ENCODE results near the gene OR2A12. TPM values are rescaled to one million over a fixed set of nuclear protein-coding genes. Genes with fewer than 3 reads are reported as not detected.

The OR2A12 gene
- polyA plus RNA-seq, 2 donors = not detected

- no peaks in the 10 kb centered on the region for H3K9me3 ChIP-seq (ENCODE audit: control insufficient read depth in 2 of 2, insufficient read depth in 1 of 2, low read depth in 1 of 2, low read length in 1 of 2)
- no peak overlapping the region for H3K27ac ChIP-seq (ENCODE audit: low read depth in 2 of 2, low read length in 1 of 2)
- no peaks in the 10 kb centered on the region for H3K36me3 ChIP-seq (ENCODE audit: control insufficient read depth in 2 of 2, insufficient read depth in 2 of 2, low read length in 1 of 2)
- 40 to 44% methylated on average over 3 of the region's 3 CpGs for WGBS, 2 donors
- no peaks in the 10 kb centered on the region for H3K27me3 ChIP-seq (ENCODE audit: control insufficient read depth in 1 of 2, insufficient read depth in 2 of 2, low read length in 2 of 2)
- H3K4me1 ChIP-seq (ENCODE audit: control insufficient read depth in 2 of 2, insufficient read depth in 2 of 2, low read length in 1 of 2) = no peaks in the 10 kb centered on the region
- no peak overlapping the region for H3K4me3 ChIP-seq (ENCODE audit: low read depth in 1 of 2, low read length in 2 of 2)
These were observed 22.4 kb upstream of the OR2A12 start for GRCh38 chr7:144063710-144064109.

- H3K4me1 ChIP-seq (ENCODE audit: control insufficient read depth in 2 of 2, insufficient read depth in 2 of 2, low read length in 1 of 2) = no peaks in the 10 kb centered on the region
- no peaks in the 10 kb centered on the region for H3K27me3 ChIP-seq (ENCODE audit: control insufficient read depth in 1 of 2, insufficient read depth in 2 of 2, low read length in 2 of 2)
- 73 to 81% methylated on average over 1 of the region's 1 CpG for WGBS, 2 donors
- no peak within 1 kb of the TSS for H3K27ac ChIP-seq (ENCODE audit: low read depth in 2 of 2, low read length in 1 of 2)
- no peak within 1 kb of the TSS for H3K4me3 ChIP-seq (ENCODE audit: low read depth in 1 of 2, low read length in 2 of 2)
- no peaks in the 10 kb centered on the region for H3K36me3 ChIP-seq (ENCODE audit: control insufficient read depth in 2 of 2, insufficient read depth in 2 of 2, low read length in 1 of 2)
- H3K9me3 ChIP-seq (ENCODE audit: control insufficient read depth in 2 of 2, insufficient read depth in 1 of 2, low read depth in 1 of 2, low read length in 1 of 2) = no peaks in the 10 kb centered on the region
These were observed 16.6 kb upstream of the OR2A12 start, which contains the start of gene OR2A25 for GRCh38 chr7:144069511-144069910. TSS of gene OR2A25 (plus strand) at chr7:144069811. CDS start at chr7:144074220, 4,409 bp downstream.

- Histone ChIP-seq H3K27me3 (ENCODE audit: control insufficient read depth in 1 of 2, insufficient read depth in 2 of 2, low read length in 2 of 2) (no peaks in the 10 kb centered on the region), H3K9me3 (ENCODE audit: control insufficient read depth in 2 of 2, insufficient read depth in 1 of 2, low read depth in 1 of 2, low read length in 1 of 2) (no peaks in the 10 kb centered on the region), H3K4me3 (ENCODE audit: low read depth in 1 of 2, low read length in 2 of 2) (no peak overlapping the region), H3K4me1 (ENCODE audit: control insufficient read depth in 2 of 2, insufficient read depth in 2 of 2, low read length in 1 of 2) (no peaks in the 10 kb centered on the region), H3K27ac (ENCODE audit: low read depth in 2 of 2, low read length in 1 of 2) (no peak overlapping the region), H3K36me3 (ENCODE audit: control insufficient read depth in 2 of 2, insufficient read depth in 2 of 2, low read length in 1 of 2) (no peaks in the 10 kb centered on the region)
- 66 to 76% methylated on average over 2 of the region's 2 CpGs for WGBS, 2 donors
These were observed 16.1 kb upstream of the OR2A12 start for GRCh38 chr7:144069953-144070352.

- H3K4me1 ChIP-seq (ENCODE audit: control insufficient read depth in 2 of 2, insufficient read depth in 2 of 2, low read length in 1 of 2) = no peaks in the 10 kb centered on the region
- 91 to 93% methylated on average over 8 of the region's 8 CpGs for WGBS, 2 donors
- H3K4me3 ChIP-seq (ENCODE audit: low read depth in 1 of 2, low read length in 2 of 2) = no peak overlapping the region
- H3K36me3 ChIP-seq (ENCODE audit: control insufficient read depth in 2 of 2, insufficient read depth in 2 of 2, low read length in 1 of 2) = no peaks in the 10 kb centered on the region
- no peaks in the 10 kb centered on the region for H3K9me3 ChIP-seq (ENCODE audit: control insufficient read depth in 2 of 2, insufficient read depth in 1 of 2, low read depth in 1 of 2, low read length in 1 of 2)
- no peak overlapping the region for H3K27ac ChIP-seq (ENCODE audit: low read depth in 2 of 2, low read length in 1 of 2)
- no peaks in the 10 kb centered on the region for H3K27me3 ChIP-seq (ENCODE audit: control insufficient read depth in 1 of 2, insufficient read depth in 2 of 2, low read length in 2 of 2)
These were observed 11.7 kb upstream of the OR2A12 start for GRCh38 chr7:144074374-144074773.

- no peak overlapping the region for H3K27ac ChIP-seq (ENCODE audit: low read depth in 2 of 2, low read length in 1 of 2)
These were observed 652 bp downstream of the OR2A12 start for GRCh38 chr7:144086730-144087129.

GRCh38 chr7:144087230-144087629 lies 1.2 kb downstream of the OR2A12 start:
- H3K9me3 ChIP-seq (ENCODE audit: control insufficient read depth in 2 of 2, insufficient read depth in 1 of 2, low read depth in 1 of 2, low read length in 1 of 2) = no peaks in the 10 kb centered on the region
- H3K27ac ChIP-seq (ENCODE audit: low read depth in 2 of 2, low read length in 1 of 2) = no peak overlapping the region
- no peaks in the 10 kb centered on the region for H3K36me3 ChIP-seq (ENCODE audit: control insufficient read depth in 2 of 2, insufficient read depth in 2 of 2, low read length in 1 of 2)
- H3K4me1 ChIP-seq (ENCODE audit: control insufficient read depth in 2 of 2, insufficient read depth in 2 of 2, low read length in 1 of 2) = no peaks in the 10 kb centered on the region
- H3K27me3 ChIP-seq (ENCODE audit: control insufficient read depth in 1 of 2, insufficient read depth in 2 of 2, low read length in 2 of 2) = no peaks in the 10 kb centered on the region
- WGBS, 2 donors = 72 to 75% methylated on average over 1 of the region's 1 CpG
- no peak overlapping the region for H3K4me3 ChIP-seq (ENCODE audit: low read depth in 1 of 2, low read length in 2 of 2)

More at GRCh38 chr7:144086730-144087129, 652 bp downstream of the OR2A12 start:
- Histone ChIP-seq H3K9me3 (ENCODE audit: control insufficient read depth in 2 of 2, insufficient read depth in 1 of 2, low read depth in 1 of 2, low read length in 1 of 2) (no peaks in the 10 kb centered on the region), H3K36me3 (ENCODE audit: control insufficient read depth in 2 of 2, insufficient read depth in 2 of 2, low read length in 1 of 2) (no peaks in the 10 kb centered on the region), H3K4me3 (ENCODE audit: low read depth in 1 of 2, low read length in 2 of 2) (no peak overlapping the region), H3K4me1 (ENCODE audit: control insufficient read depth in 2 of 2, insufficient read depth in 2 of 2, low read length in 1 of 2) (no peaks in the 10 kb centered on the region), H3K27me3 (ENCODE audit: control insufficient read depth in 1 of 2, insufficient read depth in 2 of 2, low read length in 2 of 2) (no peaks in the 10 kb centered on the region)
- 64 to 65% methylated on average over 4 of the region's 4 CpGs for WGBS, 2 donors

GRCh38 chr7:144090667-144091066 lies 4.6 kb downstream of the OR2A12 start:
- Histone ChIP-seq H3K36me3 (ENCODE audit: control insufficient read depth in 2 of 2, insufficient read depth in 2 of 2, low read length in 1 of 2) (no peaks in the 10 kb centered on the region), H3K4me1 (ENCODE audit: control insufficient read depth in 2 of 2, insufficient read depth in 2 of 2, low read length in 1 of 2) (no peaks in the 10 kb centered on the region), H3K4me3 (ENCODE audit: low read depth in 1 of 2, low read length in 2 of 2) (no peak overlapping the region), H3K9me3 (ENCODE audit: control insufficient read depth in 2 of 2, insufficient read depth in 1 of 2, low read depth in 1 of 2, low read length in 1 of 2) (no peaks in the 10 kb centered on the region), H3K27ac (ENCODE audit: low read depth in 2 of 2, low read length in 1 of 2) (no peak overlapping the region), H3K27me3 (ENCODE audit: control insufficient read depth in 1 of 2, insufficient read depth in 2 of 2, low read length in 2 of 2) (no peaks in the 10 kb centered on the region)
- 85 to 86% methylated on average over 3 of the region's 3 CpGs for WGBS, 2 donors

- Histone ChIP-seq H3K27me3 (ENCODE audit: control insufficient read depth in 1 of 2, insufficient read depth in 2 of 2, low read length in 2 of 2) (no peaks in the 10 kb centered on the region), H3K27ac (ENCODE audit: low read depth in 2 of 2, low read length in 1 of 2) (no peak overlapping the region), H3K4me1 (ENCODE audit: control insufficient read depth in 2 of 2, insufficient read depth in 2 of 2, low read length in 1 of 2) (no peaks in the 10 kb centered on the region), H3K4me3 (ENCODE audit: low read depth in 1 of 2, low read length in 2 of 2) (no peak overlapping the region), H3K36me3 (ENCODE audit: control insufficient read depth in 2 of 2, insufficient read depth in 2 of 2, low read length in 1 of 2) (no peaks in the 10 kb centered on the region), H3K9me3 (ENCODE audit: control insufficient read depth in 2 of 2, insufficient read depth in 1 of 2, low read depth in 1 of 2, low read length in 1 of 2) (no peaks in the 10 kb centered on the region)
These were observed 12.7 kb downstream of the OR2A12 start for GRCh38 chr7:144098776-144099175.

- Histone ChIP-seq H3K27me3 (ENCODE audit: control insufficient read depth in 1 of 2, insufficient read depth in 2 of 2, low read length in 2 of 2) (no peaks in the 10 kb centered on the region), H3K27ac (ENCODE audit: low read depth in 2 of 2, low read length in 1 of 2) (no peak overlapping the region), H3K36me3 (ENCODE audit: control insufficient read depth in 2 of 2, insufficient read depth in 2 of 2, low read length in 1 of 2) (no peaks in the 10 kb centered on the region), H3K9me3 (ENCODE audit: control insufficient read depth in 2 of 2, insufficient read depth in 1 of 2, low read depth in 1 of 2, low read length in 1 of 2) (no peaks in the 10 kb centered on the region), H3K4me3 (ENCODE audit: low read depth in 1 of 2, low read length in 2 of 2) (no peak overlapping the region), H3K4me1 (ENCODE audit: control insufficient read depth in 2 of 2, insufficient read depth in 2 of 2, low read length in 1 of 2) (no peaks in the 10 kb centered on the region)
- WGBS, 2 donors = 52 to 56% methylated on average over 3 of the region's 3 CpGs
These were observed 14.5 kb downstream of the OR2A12 start for GRCh38 chr7:144100607-144101006.

- H3K9me3 ChIP-seq (ENCODE audit: control insufficient read depth in 2 of 2, insufficient read depth in 1 of 2, low read depth in 1 of 2, low read length in 1 of 2) = no peaks in the 10 kb centered on the region
- no peaks in the 10 kb centered on the region for H3K36me3 ChIP-seq (ENCODE audit: control insufficient read depth in 2 of 2, insufficient read depth in 2 of 2, low read length in 1 of 2)
- no peaks in the 10 kb centered on the region for H3K4me1 ChIP-seq (ENCODE audit: control insufficient read depth in 2 of 2, insufficient read depth in 2 of 2, low read length in 1 of 2)
- no peaks in the 10 kb centered on the region for H3K27me3 ChIP-seq (ENCODE audit: control insufficient read depth in 1 of 2, insufficient read depth in 2 of 2, low read length in 2 of 2)
- H3K4me3 ChIP-seq (ENCODE audit: low read depth in 1 of 2, low read length in 2 of 2) = no peak overlapping the region
- H3K27ac ChIP-seq (ENCODE audit: low read depth in 2 of 2, low read length in 1 of 2) = no peak overlapping the region
These were observed 16.0 kb downstream of the OR2A12 start for GRCh38 chr7:144102041-144102440.

Data from esophagus (tissue), 2 donors.